ENCODE results near the gene GALM.

Gene GALM

DNA sequence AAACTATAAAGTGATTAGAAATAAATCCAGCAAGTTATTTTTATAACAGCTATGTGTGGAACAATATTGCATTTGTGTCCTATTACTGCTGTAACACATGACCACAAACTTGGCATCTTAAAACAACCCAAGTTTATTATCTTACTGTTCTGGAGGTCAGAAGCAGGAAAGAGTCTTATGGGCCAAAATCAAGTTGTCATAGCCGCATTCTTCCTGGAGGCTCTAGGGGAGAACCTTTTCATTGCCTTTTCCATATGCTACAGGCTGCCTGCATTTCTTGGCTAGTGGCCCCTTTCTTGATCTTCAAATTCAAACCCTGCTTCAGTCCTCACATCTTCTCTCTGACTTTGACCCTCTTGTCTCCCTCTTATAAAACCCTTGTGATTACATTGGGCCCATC lies 36.2 kb upstream of the GALM start:
- Histone ChIP-seq H3K9ac (ENCODE audit: low read length) (no peak overlapping the region), H3K14ac (ENCODE audit: low read length) (no peak overlapping the region), H3K4me2 (ENCODE audit: low read length) (no peak overlapping the region), H3K4me3 (ENCODE audit: low read depth, low read length) (no peak overlapping the region), H2AFZ (ENCODE audit: insufficient read depth, low read length, poor library complexity) (no peak overlapping the region), H3K9me3 (ENCODE audit: insufficient read depth, low read depth, low read length) (no peaks in the 10 kb centered on the region), H3K27ac (ENCODE audit: low read depth, low read length) (no peak overlapping the region), H3K4me1 (ENCODE audit: control insufficient read depth in 1 of 2, insufficient read depth in 2 of 2, low read length in 2 of 2) (no peaks in the 10 kb centered on the region), H2BK120ac (ENCODE audit: insufficient read depth, low read length, poor library complexity) (no peak overlapping the region), H3K36me3 (ENCODE audit: control insufficient read depth in 1 of 2, insufficient read depth in 2 of 2, low read length in 2 of 2) (no peaks in the 10 kb centered on the region), H3K4ac (ENCODE audit: low read depth, low read length) (no peak overlapping the region), H4K12ac (ENCODE audit: low read depth, low read length) (no peak overlapping the region), H2AK5ac (ENCODE audit: low read length) (no peak overlapping the region), H2BK12ac (ENCODE audit: low read length) (no peak overlapping the region), H3K23ac (ENCODE audit: low read length) (no peak overlapping the region), H3K79me2 (ENCODE audit: control insufficient read depth, insufficient read depth, low read length, poor library complexity) (no peaks in the 10 kb centered on the region), H3K18ac (ENCODE audit: low read length) (no peak overlapping the region), H3K79me1 (ENCODE audit: low read length) (no peaks in the 10 kb centered on the region), H4K8ac (ENCODE audit: low read depth, low read length) (no peak overlapping the region), H3K27me3 (ENCODE audit: insufficient read depth, low read length) (no peaks in the 10 kb centered on the region), H4K91ac (ENCODE audit: low read depth, low read length) (no peak overlapping the region), H2BK5ac (ENCODE audit: low read depth, low read length, poor library complexity) (no peak overlapping the region)
- DNase-seq, result no peak
- no CpG with 5 or more reads among the region's 1 CpG for WGBS (ENCODE audit: extremely low coverage, insufficient coverage, insufficient read length)

DNA sequence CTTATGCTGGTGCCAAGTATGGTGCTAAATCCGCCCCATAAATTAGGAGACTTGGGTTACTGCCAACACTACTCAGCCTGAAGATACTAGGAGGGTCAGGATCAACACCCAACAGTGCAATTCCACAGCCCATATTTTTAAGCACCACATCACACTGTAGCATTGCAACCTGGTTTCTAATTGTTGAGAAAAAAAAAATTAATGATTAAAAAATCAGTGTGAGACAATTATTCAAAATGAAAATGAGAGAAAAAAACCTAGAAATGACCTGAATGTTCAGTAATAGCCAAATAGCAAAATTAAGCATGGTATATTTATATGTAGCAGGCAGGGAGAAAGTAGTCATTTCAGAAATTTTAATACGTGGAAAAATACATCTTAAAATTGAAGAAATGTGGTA lies 33.9 kb upstream of the GALM start:
- Histone ChIP-seq H3K4me3 (ENCODE audit: low read depth, low read length) (no peak overlapping the region), H4K8ac (ENCODE audit: low read depth, low read length) (no peak overlapping the region), H3K9me3 (ENCODE audit: insufficient read depth, low read depth, low read length) (no peaks in the 10 kb centered on the region), H3K4me1 (ENCODE audit: control insufficient read depth in 1 of 2, insufficient read depth in 2 of 2, low read length in 2 of 2) (no peaks in the 10 kb centered on the region), H3K18ac (ENCODE audit: low read length) (no peak overlapping the region), H2BK120ac (ENCODE audit: insufficient read depth, low read length, poor library complexity) (no peak overlapping the region), H3K4me2 (ENCODE audit: low read length) (no peak overlapping the region), H3K14ac (ENCODE audit: low read length) (no peak overlapping the region), H2AK5ac (ENCODE audit: low read length) (no peak overlapping the region), H3K4ac (ENCODE audit: low read depth, low read length) (no peak overlapping the region), H4K91ac (ENCODE audit: low read depth, low read length) (no peak overlapping the region), H2BK5ac (ENCODE audit: low read depth, low read length, poor library complexity) (no peak overlapping the region), H4K12ac (ENCODE audit: low read depth, low read length) (no peak overlapping the region), H3K23ac (ENCODE audit: low read length) (no peak overlapping the region), H3K27ac (ENCODE audit: low read depth, low read length) (no peak overlapping the region), H3K36me3 (ENCODE audit: control insufficient read depth in 1 of 2, insufficient read depth in 2 of 2, low read length in 2 of 2) (no peaks in the 10 kb centered on the region), H3K27me3 (ENCODE audit: insufficient read depth, low read length) (no peaks in the 10 kb centered on the region), H2BK12ac (ENCODE audit: low read length) (no peak overlapping the region), H3K9ac (ENCODE audit: low read length) (no peak overlapping the region), H3K79me2 (ENCODE audit: control insufficient read depth, insufficient read depth, low read length, poor library complexity) (no peaks in the 10 kb centered on the region), H2AFZ (ENCODE audit: insufficient read depth, low read length, poor library complexity) (no peak overlapping the region), H3K79me1 (ENCODE audit: low read length) (no peaks in the 10 kb centered on the region)
- WGBS (ENCODE audit: extremely low coverage, insufficient coverage, insufficient read length), result no CpG with 5 or more reads among the region's 2 CpGs
- DNase-seq, result no peak

DNA sequence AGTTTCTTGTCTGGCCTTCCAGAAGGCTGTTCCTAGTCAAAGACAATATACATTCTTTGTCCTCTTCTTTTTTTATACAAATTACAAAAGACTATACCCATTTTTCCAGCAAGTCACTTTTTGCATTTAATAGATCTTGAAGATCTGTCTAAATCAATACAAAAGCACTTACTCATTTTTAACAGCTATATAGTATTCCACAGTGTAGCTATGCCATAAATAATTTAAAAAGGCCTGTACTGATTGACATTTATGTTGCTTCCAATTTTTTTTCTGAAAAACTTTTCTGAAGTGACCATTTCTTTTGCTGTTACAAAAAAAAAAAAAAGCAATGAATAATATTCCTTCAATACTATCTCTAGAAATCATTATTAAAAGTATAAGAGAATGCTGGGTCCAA lies 32.9 kb upstream of the GALM start:
- H3K14ac ChIP-seq (ENCODE audit: low read length), result no peak overlapping the region
- no peak overlapping the region for H3K18ac ChIP-seq (ENCODE audit: low read length)
- H4K8ac ChIP-seq (ENCODE audit: low read depth, low read length), result no peak overlapping the region
- H2BK12ac ChIP-seq (ENCODE audit: low read length), result no peak overlapping the region
- no peak overlapping the region for H3K4ac ChIP-seq (ENCODE audit: low read depth, low read length)
- H3K36me3 ChIP-seq (ENCODE audit: control insufficient read depth in 1 of 2, insufficient read depth in 2 of 2, low read length in 2 of 2), result no peaks in the 10 kb centered on the region
- H4K91ac ChIP-seq (ENCODE audit: low read depth, low read length), result no peak overlapping the region
- H2BK5ac ChIP-seq (ENCODE audit: low read depth, low read length, poor library complexity), result no peak overlapping the region
- H3K79me1 ChIP-seq (ENCODE audit: low read length), result no peaks in the 10 kb centered on the region
- no peak overlapping the region for H4K12ac ChIP-seq (ENCODE audit: low read depth, low read length)
- DNase-seq, result no peak
- H3K4me3 ChIP-seq (ENCODE audit: low read depth, low read length), result no peak overlapping the region
- no peak overlapping the region for H2BK120ac ChIP-seq (ENCODE audit: insufficient read depth, low read length, poor library complexity)
- no peak overlapping the region for H3K23ac ChIP-seq (ENCODE audit: low read length)
- no peaks in the 10 kb centered on the region for H3K79me2 ChIP-seq (ENCODE audit: control insufficient read depth, insufficient read depth, low read length, poor library complexity)
- H3K27ac ChIP-seq (ENCODE audit: low read depth, low read length), result no peak overlapping the region
- no peak overlapping the region for H2AK5ac ChIP-seq (ENCODE audit: low read length)
- no peak overlapping the region for H2AFZ ChIP-seq (ENCODE audit: insufficient read depth, low read length, poor library complexity)
- H3K4me1 ChIP-seq (ENCODE audit: control insufficient read depth in 1 of 2, insufficient read depth in 2 of 2, low read length in 2 of 2), result no peaks in the 10 kb centered on the region
- H3K9ac ChIP-seq (ENCODE audit: low read length), result no peak overlapping the region
- no peaks in the 10 kb centered on the region for H3K27me3 ChIP-seq (ENCODE audit: insufficient read depth, low read length)
- H3K4me2 ChIP-seq (ENCODE audit: low read length), result no peak overlapping the region
- H3K9me3 ChIP-seq (ENCODE audit: insufficient read depth, low read depth, low read length), result no peaks in the 10 kb centered on the region

DNA sequence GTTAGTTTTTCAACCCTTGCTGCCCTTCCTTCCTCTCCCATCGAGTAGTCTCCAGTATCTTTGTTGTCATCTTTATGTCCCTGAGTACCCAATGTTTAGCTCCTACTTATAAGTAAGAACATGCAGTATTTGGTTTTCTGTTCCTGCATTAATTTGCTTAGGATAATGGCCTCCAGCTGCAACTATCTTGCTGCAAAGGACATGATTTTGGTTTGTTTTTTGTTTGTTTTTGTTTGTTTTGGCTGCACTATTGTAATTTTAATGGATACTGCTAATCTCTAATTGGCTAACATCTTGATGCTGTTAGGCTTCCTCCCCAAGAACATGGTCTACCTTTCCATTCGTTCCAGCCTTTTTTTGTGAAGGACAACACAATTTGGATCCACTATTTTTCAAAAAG lies 32.0 kb upstream of the GALM start:
- no peaks in the 10 kb centered on the region for H3K79me1 ChIP-seq (ENCODE audit: low read length)
- no peak overlapping the region for H4K12ac ChIP-seq (ENCODE audit: low read depth, low read length)
- no peak overlapping the region for H3K27ac ChIP-seq (ENCODE audit: low read depth, low read length)
- no peak overlapping the region for H3K4me3 ChIP-seq (ENCODE audit: low read depth, low read length)
- H2AK5ac ChIP-seq (ENCODE audit: low read length), result no peak overlapping the region
- no peak overlapping the region for H2BK5ac ChIP-seq (ENCODE audit: low read depth, low read length, poor library complexity)
- no peak overlapping the region for H2BK120ac ChIP-seq (ENCODE audit: insufficient read depth, low read length, poor library complexity)
- H3K18ac ChIP-seq (ENCODE audit: low read length), result no peak overlapping the region
- H3K4me1 ChIP-seq (ENCODE audit: control insufficient read depth in 1 of 2, insufficient read depth in 2 of 2, low read length in 2 of 2), result no peaks in the 10 kb centered on the region
- no peak overlapping the region for H3K9ac ChIP-seq (ENCODE audit: low read length)
- H3K4ac ChIP-seq (ENCODE audit: low read depth, low read length), result no peak overlapping the region
- H3K27me3 ChIP-seq (ENCODE audit: insufficient read depth, low read length), result no peaks in the 10 kb centered on the region
- H3K14ac ChIP-seq (ENCODE audit: low read length), result no peak overlapping the region
- H4K8ac ChIP-seq (ENCODE audit: low read depth, low read length), result no peak overlapping the region
- no peak overlapping the region for H3K23ac ChIP-seq (ENCODE audit: low read length)
- no peaks in the 10 kb centered on the region for H3K36me3 ChIP-seq (ENCODE audit: control insufficient read depth in 1 of 2, insufficient read depth in 2 of 2, low read length in 2 of 2)
- no peak overlapping the region for H4K91ac ChIP-seq (ENCODE audit: low read depth, low read length)
- WGBS (ENCODE audit: extremely low coverage, insufficient coverage, insufficient read length), result no CpG with 5 or more reads among the region's 2 CpGs
- H3K9me3 ChIP-seq (ENCODE audit: insufficient read depth, low read depth, low read length), result no peaks in the 10 kb centered on the region
- no peak overlapping the region for H3K4me2 ChIP-seq (ENCODE audit: low read length)
- H3K79me2 ChIP-seq (ENCODE audit: control insufficient read depth, insufficient read depth, low read length, poor library complexity), result no peaks in the 10 kb centered on the region
- no peak for DNase-seq
- no peak overlapping the region for H2BK12ac ChIP-seq (ENCODE audit: low read length)
- H2AFZ ChIP-seq (ENCODE audit: insufficient read depth, low read length, poor library complexity), result no peak overlapping the region

DNA sequence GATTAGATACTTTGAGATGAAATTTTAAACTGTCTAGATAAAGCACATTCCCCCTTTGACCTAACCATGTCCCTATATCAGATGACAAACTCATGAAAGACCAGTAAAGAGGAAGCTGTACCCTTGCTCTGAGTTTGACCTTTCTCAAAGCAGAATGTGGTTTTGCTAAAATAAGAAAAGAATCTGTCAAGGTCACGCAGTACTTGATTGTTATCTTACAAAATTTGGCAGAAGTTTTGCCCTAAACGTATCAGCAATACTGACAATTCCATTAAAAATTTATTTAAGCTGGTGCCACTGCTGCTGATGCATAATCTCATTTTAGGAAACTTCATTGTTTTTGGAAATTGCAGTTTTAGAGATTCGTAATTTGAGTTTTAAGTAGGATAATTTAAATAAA lies 31.2 kb upstream of the GALM start:
- 100% methylated on average over 1 of the region's 3 CpGs for WGBS (ENCODE audit: extremely low coverage, insufficient coverage, insufficient read length)
- Histone ChIP-seq H2BK5ac (ENCODE audit: low read depth, low read length, poor library complexity) (no peak overlapping the region), H3K4me2 (ENCODE audit: low read length) (no peak overlapping the region), H2AFZ (ENCODE audit: insufficient read depth, low read length, poor library complexity) (no peak overlapping the region), H3K36me3 (ENCODE audit: control insufficient read depth in 1 of 2, insufficient read depth in 2 of 2, low read length in 2 of 2) (no peaks in the 10 kb centered on the region), H3K79me2 (ENCODE audit: control insufficient read depth, insufficient read depth, low read length, poor library complexity) (no peaks in the 10 kb centered on the region), H3K9ac (ENCODE audit: low read length) (no peak overlapping the region), H4K91ac (ENCODE audit: low read depth, low read length) (no peak overlapping the region), H3K27ac (ENCODE audit: low read depth, low read length) (no peak overlapping the region), H3K4me3 (ENCODE audit: low read depth, low read length) (no peak overlapping the region), H4K8ac (ENCODE audit: low read depth, low read length) (no peak overlapping the region), H3K27me3 (ENCODE audit: insufficient read depth, low read length) (no peaks in the 10 kb centered on the region), H3K18ac (ENCODE audit: low read length) (no peak overlapping the region), H3K4ac (ENCODE audit: low read depth, low read length) (no peak overlapping the region), H3K14ac (ENCODE audit: low read length) (no peak overlapping the region), H2AK5ac (ENCODE audit: low read length) (no peak overlapping the region), H3K9me3 (ENCODE audit: insufficient read depth, low read depth, low read length) (no peaks in the 10 kb centered on the region), H3K79me1 (ENCODE audit: low read length) (no peaks in the 10 kb centered on the region), H2BK120ac (ENCODE audit: insufficient read depth, low read length, poor library complexity) (no peak overlapping the region), H4K12ac (ENCODE audit: low read depth, low read length) (no peak overlapping the region), H3K4me1 (ENCODE audit: control insufficient read depth in 1 of 2, insufficient read depth in 2 of 2, low read length in 2 of 2) (no peaks in the 10 kb centered on the region), H3K23ac (ENCODE audit: low read length) (no peak overlapping the region), H2BK12ac (ENCODE audit: low read length) (no peak overlapping the region)
- DNase-seq, result no peak
